Mesothelial cell of epicardium (in vitro differentiated cells): ENCODE results near the gene ABCA5. TPM values are rescaled to one million over a fixed set of nuclear protein-coding genes. Genes with fewer than 3 reads are reported as not detected.
"Not testable (repeated sequence)": the region's sequence is repeated elsewhere in the genome, so short reads cannot be mapped to it uniquely, and the experiment has no call there.

Source experiments
- DNase-seq, 2 experiments: peaks; one replicate each; pipeline ENCODE4 v3.0.0; 2021; ENCODE audit warnings: low spot score in 2 of 2; ENCODE audit not compliant: unreplicated experiment in 2 of 2
- H3K27ac Mint-ChIP-seq: 2 replicates; pipeline ENCODE4 v1.8.0; 2021; ENCODE audit warnings: mixed read lengths
- H3K27me3 Mint-ChIP-seq: 2 replicates; pipeline ENCODE4 v1.8.0; 2021; ENCODE audit warnings: low read depth, mixed read lengths
- H3K36me3 Mint-ChIP-seq: 2 replicates; pipeline ENCODE4 v1.8.0; 2021; ENCODE audit warnings: mixed read lengths
- H3K4me1 Mint-ChIP-seq: 2 replicates; pipeline ENCODE4 v1.8.0; 2021; ENCODE audit warnings: mixed read lengths
- H3K4me3 Mint-ChIP-seq: 2 replicates; pipeline ENCODE4 v1.8.0; 2021; ENCODE audit warnings: mild to moderate bottlenecking, moderate library complexity, mixed read lengths
- H3K9me3 Mint-ChIP-seq: 2 replicates; pipeline ENCODE4 v1.8.0; 2021; ENCODE audit warnings: mixed read lengths
- CTCF ChIP-seq: fragments of 200-600 bp; sonication (generic); IDR thresholded peaks from one replicate; pipeline ENCODE4 v1.5.0; 2021; ENCODE audit warnings: antibody characterized with exemption; ENCODE audit not compliant: unreplicated experiment
- total RNA-seq: library from RNA; stranded (reverse); gene quantifications from 3 replicates; pipeline ENCODE4 v1.2.1, GENCODE V29; 2021

The ABCA5 gene
- total RNA-seq, 1 donor from 2014 or later, result 12.5 TPM

- peaks cover 8% of the 10 kb centered on the region for H3K36me3 Mint-ChIP-seq
- no peak overlapping the region for H3K27ac Mint-ChIP-seq
- H3K4me3 Mint-ChIP-seq, result no peak overlapping the region
- no peak for TF ChIP-seq CTCF
- no peaks in the 10 kb centered on the region for H3K4me1 Mint-ChIP-seq
- DNase-seq, result no peak
- H3K9me3 Mint-ChIP-seq, result no peaks in the 10 kb centered on the region
- H3K27me3 Mint-ChIP-seq, result no peaks in the 10 kb centered on the region
Observed at GRCh38 chr17:69287168-69287567, 39.8 kb downstream of the ABCA5 start.

- Mint-ChIP-seq H3K9me3 (no peaks in the 10 kb centered on the region), H3K27ac (no peak overlapping the region), H3K36me3 (peaks cover 11% of the 10 kb centered on the region), H3K4me3 (no peak overlapping the region), H3K27me3 (no peaks in the 10 kb centered on the region), H3K4me1 (no peaks in the 10 kb centered on the region)
- no peak for TF ChIP-seq CTCF
- no peak for DNase-seq
Observed at GRCh38 chr17:69286257-69286656, 40.7 kb downstream of the ABCA5 start.

- no peak for TF ChIP-seq CTCF
- no peak for DNase-seq
- H3K9me3 Mint-ChIP-seq, result no peaks in the 10 kb centered on the region
- no peak overlapping the region for H3K4me3 Mint-ChIP-seq
- H3K36me3 Mint-ChIP-seq, result peaks cover 13% of the 10 kb centered on the region
- H3K27me3 Mint-ChIP-seq, result no peaks in the 10 kb centered on the region
- no peak overlapping the region for H3K27ac Mint-ChIP-seq
- no peaks in the 10 kb centered on the region for H3K4me1 Mint-ChIP-seq
Observed at GRCh38 chr17:69284646-69285045, 42.3 kb downstream of the ABCA5 start.

- no peak overlapping the region for H3K27ac Mint-ChIP-seq
- no peaks in the 10 kb centered on the region for H3K9me3 Mint-ChIP-seq
- H3K4me3 Mint-ChIP-seq, result no peak overlapping the region
- H3K36me3 Mint-ChIP-seq, result peaks cover 11% of the 10 kb centered on the region
- no peaks in the 10 kb centered on the region for H3K4me1 Mint-ChIP-seq
- no peak for TF ChIP-seq CTCF
- no peak for DNase-seq
- no peaks in the 10 kb centered on the region for H3K27me3 Mint-ChIP-seq
Observed at GRCh38 chr17:69282002-69282401, 44.9 kb downstream of the ABCA5 start.

- DNase-seq, H3K36me3 Mint-ChIP-seq, H3K27me3 Mint-ChIP-seq, H3K27ac Mint-ChIP-seq, H3K9me3 Mint-ChIP-seq, H3K4me3 Mint-ChIP-seq, H3K4me1 Mint-ChIP-seq: not testable (repeated sequence)
Observed at GRCh38 chr17:69276279-69276678, 50.7 kb downstream of the ABCA5 start.

GRCh38 chr17:69275751-69276150 lies 51.2 kb downstream of the ABCA5 start:
- Mint-ChIP-seq H3K27me3 (no peaks in the 10 kb centered on the region), H3K36me3 (peaks cover 5% of the 10 kb centered on the region), H3K27ac (no peak overlapping the region), H3K4me1 (peaks cover 4% of the 10 kb centered on the region), H3K9me3 (no peaks in the 10 kb centered on the region), H3K4me3 (no peak overlapping the region)
- no peak for TF ChIP-seq CTCF
- no peak for DNase-seq
